ENCODE measurements around the gene SNAP23.

DNA sequence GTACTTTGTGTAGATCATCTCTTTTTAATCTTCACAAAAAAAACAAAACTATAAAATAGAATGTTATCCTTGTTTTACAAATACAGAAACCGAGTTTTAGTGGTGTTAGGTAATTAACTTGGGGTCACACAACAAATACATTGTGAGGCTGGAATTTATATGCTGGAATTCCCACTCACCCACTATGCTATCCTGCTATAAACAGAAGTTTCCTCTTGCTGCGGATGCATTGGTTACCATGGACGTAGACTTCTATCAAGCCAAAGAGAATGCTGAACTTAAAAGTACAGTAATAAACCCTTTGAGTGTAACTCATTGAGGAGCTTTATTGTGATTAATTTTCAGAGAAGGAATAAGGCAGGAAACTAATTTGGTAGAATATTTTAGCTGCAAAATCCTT is 9.2 kb downstream of the SNAP23 start:
- TF ChIP-seq POLR2AphosphoS5 (IDR thresholded peaks at IDR 0.05; ENCODE audit: low read depth, low read length), result no peak
- TF ChIP-seq, protein P1, sequence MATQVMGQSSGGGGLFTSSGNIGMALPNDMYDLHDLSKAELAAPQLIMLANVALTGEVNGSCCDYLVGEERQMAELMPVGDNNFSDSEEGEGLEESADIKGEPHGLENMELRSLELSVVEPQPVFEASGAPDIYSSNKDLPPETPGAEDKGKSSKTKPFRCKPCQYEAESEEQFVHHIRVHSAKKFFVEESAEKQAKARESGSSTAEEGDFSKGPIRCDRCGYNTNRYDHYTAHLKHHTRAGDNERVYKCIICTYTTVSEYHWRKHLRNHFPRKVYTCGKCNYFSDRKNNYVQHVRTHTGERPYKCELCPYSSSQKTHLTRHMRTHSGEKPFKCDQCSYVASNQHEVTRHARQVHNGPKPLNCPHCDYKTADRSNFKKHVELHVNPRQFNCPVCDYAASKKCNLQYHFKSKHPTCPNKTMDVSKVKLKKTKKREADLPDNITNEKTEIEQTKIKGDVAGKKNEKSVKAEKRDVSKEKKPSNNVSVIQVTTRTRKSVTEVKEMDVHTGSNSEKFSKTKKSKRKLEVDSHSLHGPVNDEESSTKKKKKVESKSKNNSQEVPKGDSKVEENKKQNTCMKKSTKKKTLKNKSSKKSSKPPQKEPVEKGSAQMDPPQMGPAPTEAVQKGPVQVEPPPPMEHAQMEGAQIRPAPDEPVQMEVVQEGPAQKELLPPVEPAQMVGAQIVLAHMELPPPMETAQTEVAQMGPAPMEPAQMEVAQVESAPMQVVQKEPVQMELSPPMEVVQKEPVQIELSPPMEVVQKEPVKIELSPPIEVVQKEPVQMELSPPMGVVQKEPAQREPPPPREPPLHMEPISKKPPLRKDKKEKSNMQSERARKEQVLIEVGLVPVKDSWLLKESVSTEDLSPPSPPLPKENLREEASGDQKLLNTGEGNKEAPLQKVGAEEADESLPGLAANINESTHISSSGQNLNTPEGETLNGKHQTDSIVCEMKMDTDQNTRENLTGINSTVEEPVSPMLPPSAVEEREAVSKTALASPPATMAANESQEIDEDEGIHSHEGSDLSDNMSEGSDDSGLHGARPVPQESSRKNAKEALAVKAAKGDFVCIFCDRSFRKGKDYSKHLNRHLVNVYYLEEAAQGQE (IDR thresholded peaks at IDR 0.05; ENCODE audit: insufficient read depth in 1 of 2, low read depth in 2 of 2, low read length in 2 of 2), result no peak
